ENCODE results near the gene WDR47. TPM values are rescaled to one million over a fixed set of nuclear protein-coding genes. Genes with fewer than 3 reads are reported as not detected.

WDR47 gene
- total RNA-seq, 2 experiments from 2014 or later, result 16.2 to 18.7 TPM

GRCh38 chr1:109075531-109076490 is 33.9 kb upstream of the WDR47 start, which contains the start of gene TAF13:
TAF13 (minus strand) TSS chr1:109076003; CDS start chr1:109075947, 56 bp downstream.
- Histone ChIP-seq H3K4me3 (ENCODE audit: low read length) (peak within 1 kb of the TSS; percentile 88), H3K36me3 (ENCODE audit: insufficient read depth, low read length) (peaks cover 4% of the 10 kb centered on the region), H3K27ac (ENCODE audit: low read depth in 1 of 2, low read length in 2 of 2) (peak within 1 kb of the TSS; percentile 92 to 94), H3K4me1 (ENCODE audit: insufficient read depth, low read length) (peaks cover 12% of the 10 kb centered on the region), H3K27me3 (ENCODE audit: control insufficient read depth in 1 of 2, insufficient read depth in 2 of 2, low read length in 2 of 2) (no peaks in the 10 kb centered on the region), H3K9me3 (ENCODE audit: control insufficient read depth in 1 of 2, insufficient read depth in 1 of 2, low read length in 2 of 2) (no peaks in the 10 kb centered on the region)
- H3K36me3 Mint-ChIP-seq (ENCODE audit: low read depth), result peaks cover 31% of the 10 kb centered on the region
- DNase-seq, result peak; percentile 69 to 93 (median 82)
- no peaks in the 10 kb centered on the region for H3K9me3 Mint-ChIP-seq
- H3K4me3 Mint-ChIP-seq, result peak within 1 kb of the TSS; percentile 95
- intact Hi-C loops (cut with DNase I, micrococcal nuclease), result loop anchor here (2.0 kb wide), 2 partner anchors 15 to 33 kb away; partner anchors contain the start of genes TMEM167B (in 2 of the 2) and WDR47 (in 1 of the 2)
- ATAC-seq (ENCODE audit: poor library complexity), result peak; percentile 94
- POLR2A ChIA-PET, result interaction anchor here (0.6 to 3.1 kb wide), 21 partner anchors 11 to 1263 kb away, joined by 3 to 83 read pairs (median 5); partner anchors contain the start of genes CLCC1, GNAI3, HENMT1 and PRPF38B
- H3K4me1 Mint-ChIP-seq (ENCODE audit: low read depth), result peaks cover 14% of the 10 kb centered on the region
- peak within 1 kb of the TSS; percentile 99 for H3K27ac Mint-ChIP-seq
- CTCF ChIA-PET, result interaction anchor here (0.9 to 2.8 kb wide), 5 partner anchors 15 to 1543 kb away, joined by 3 to 26 read pairs (median 6); partner anchors contain the start of gene TMEM167B
- TF ChIP-seq CTCF (IDR thresholded peaks at IDR 0.05), result no peak
- no peaks in the 10 kb centered on the region for H3K27me3 Mint-ChIP-seq

GRCh38 chr1:109069294-109069693 is 27.4 kb upstream of the WDR47 start:
- DNase-seq (no peak), ATAC-seq (ENCODE audit: poor library complexity) (no peak)
- no peaks in the 10 kb centered on the region for H3K9me3 Mint-ChIP-seq
- H3K27me3 ChIP-seq (ENCODE audit: control insufficient read depth in 1 of 2, insufficient read depth in 2 of 2, low read length in 2 of 2), result no peaks in the 10 kb centered on the region
- no peak overlapping the region for H3K27ac ChIP-seq (ENCODE audit: low read depth in 1 of 2, low read length in 2 of 2)
- no peaks in the 10 kb centered on the region for H3K9me3 ChIP-seq (ENCODE audit: control insufficient read depth in 1 of 2, insufficient read depth in 1 of 2, low read length in 2 of 2)
- no peaks in the 10 kb centered on the region for H3K4me1 ChIP-seq (ENCODE audit: insufficient read depth, low read length)
- ChIA-PET POLR2A (interaction anchor here (1.3 kb wide), 1 partner anchor 27 kb away, joined by 3 read pairs; the partner anchor contains the start of gene WDR47), CTCF (interaction anchor here (1.6 kb wide), 1 partner anchor 31 kb away, joined by 3 read pairs; no protein-coding TSS in a partner anchor)
- H3K4me3 Mint-ChIP-seq, result no peak overlapping the region
- no peak for TF ChIP-seq CTCF (IDR thresholded peaks at IDR 0.05)
- intact Hi-C loops (cut with DNase I, micrococcal nuclease), result no loop called here
- peaks cover 46% of the 10 kb centered on the region for H3K36me3 ChIP-seq (ENCODE audit: insufficient read depth, low read length)
- H3K4me1 Mint-ChIP-seq (ENCODE audit: low read depth), result peaks cover 6% of the 10 kb centered on the region
- H3K27ac Mint-ChIP-seq, result no peak overlapping the region
- H3K27me3 Mint-ChIP-seq, result no peaks in the 10 kb centered on the region
- no peak overlapping the region for H3K4me3 ChIP-seq (ENCODE audit: low read length)
- H3K36me3 Mint-ChIP-seq (ENCODE audit: low read depth), result peaks cover 63% of the 10 kb centered on the region

GRCh38 chr1:109067883-109068282 is 26.0 kb upstream of the WDR47 start:
- DNase-seq, result no peak
- H3K4me1 ChIP-seq (ENCODE audit: insufficient read depth, low read length), result no peaks in the 10 kb centered on the region
- no peak overlapping the region for H3K27ac ChIP-seq (ENCODE audit: low read depth in 1 of 2, low read length in 2 of 2)
- Mint-ChIP-seq H3K4me1 (ENCODE audit: low read depth) (peaks cover 6% of the 10 kb centered on the region), H3K27me3 (no peaks in the 10 kb centered on the region), H3K4me3 (no peak overlapping the region), H3K36me3 (ENCODE audit: low read depth) (peaks cover 66% of the 10 kb centered on the region), H3K27ac (no peak overlapping the region), H3K9me3 (no peaks in the 10 kb centered on the region)
- no peaks in the 10 kb centered on the region for H3K9me3 ChIP-seq (ENCODE audit: control insufficient read depth in 1 of 2, insufficient read depth in 1 of 2, low read length in 2 of 2)
- no peaks in the 10 kb centered on the region for H3K27me3 ChIP-seq (ENCODE audit: control insufficient read depth in 1 of 2, insufficient read depth in 2 of 2, low read length in 2 of 2)
- TF ChIP-seq CTCF (IDR thresholded peaks at IDR 0.05), result no peak
- ATAC-seq (ENCODE audit: poor library complexity), result no peak
- intact Hi-C loops (cut with DNase I, micrococcal nuclease), result no loop called here
- ChIA-PET CTCF (no interaction called here), POLR2A (interaction anchor here (1.0 to 1.3 kb wide), 2 partner anchors 23 to 32 kb away, joined by 3 read pairs; partner anchors contain the start of gene TMEM167B)
- no peak overlapping the region for H3K4me3 ChIP-seq (ENCODE audit: low read length)
- H3K36me3 ChIP-seq (ENCODE audit: insufficient read depth, low read length), result peaks cover 48% of the 10 kb centered on the region

All from CD4-positive, alpha-beta T cell (primary cell).